NCI-H1417 (cell line): ENCODE results near the gene TMEM129.

Experiments
- DNase-seq, 3 experiments: peaks; one replicate each; lab custom pipeline; 2025; lab: John Stamatoyannopoulos, UW

TMEM129 gene

GRCh38 chr4:1669270-1669669 is 51.9 kb downstream of the TMEM129 start:
- no peak for DNase-seq

- DNase-seq, result no peak
Measured at GRCh38 chr4:1668488-1668840, 52.7 kb downstream of the TMEM129 start.

DNA sequence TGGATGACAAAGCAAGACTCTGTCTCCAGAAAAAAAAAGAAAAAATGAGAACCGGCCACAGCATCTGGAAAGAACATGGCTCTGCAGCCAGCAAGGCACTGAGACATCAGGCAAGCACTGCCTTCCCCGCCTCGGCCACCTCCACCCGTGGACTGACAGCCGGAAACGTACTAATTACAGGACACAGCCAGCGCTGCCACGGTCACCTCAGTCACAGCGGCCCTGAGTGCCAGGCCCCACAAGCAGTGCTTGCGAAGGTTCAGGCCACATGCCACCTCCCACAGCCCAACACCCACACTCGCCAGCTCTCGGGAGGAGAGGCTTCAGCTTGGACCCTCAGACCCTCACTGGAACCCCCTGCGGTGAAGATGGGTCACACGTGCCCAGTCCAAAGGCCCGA is 53.9 kb downstream of the TMEM129 start:
- DNase-seq, result no peak

DNA sequence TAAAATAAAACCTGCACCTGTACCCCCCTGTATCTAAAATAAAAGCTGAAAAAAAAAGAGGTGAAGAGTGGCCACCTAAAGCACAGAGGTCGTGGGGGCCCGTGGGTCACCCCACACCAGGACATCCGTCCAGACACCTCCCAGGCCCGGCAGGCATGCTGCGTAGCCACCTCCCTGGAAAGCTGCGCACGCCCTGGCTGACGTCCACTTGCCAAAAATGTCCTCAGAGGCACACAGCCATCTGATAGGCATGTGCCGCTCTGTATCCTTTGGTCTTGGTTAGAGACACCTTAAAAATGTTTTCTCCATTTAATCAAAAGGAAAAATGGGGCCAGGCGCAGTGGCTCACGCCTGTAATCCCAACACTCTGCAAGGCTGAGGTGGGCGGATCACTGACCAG is 54.7 kb downstream of the TMEM129 start:
- no peak for DNase-seq
